CD14-positive monocyte (primary cell): ENCODE measurements around the gene CHST12. TPM values are rescaled to one million over a fixed set of nuclear protein-coding genes. Genes with fewer than 3 reads are reported as not detected.

ENCODE experiments used
- DNase-seq, 3 donors: peaks; one replicate each; pipeline ENCODE4 v3.0.0-alpha.2; 2011 to 2022
- H2AFZ ChIP-seq: 2 replicates; pipeline ENCODE4 v1.6.0; 2012; ENCODE audit warnings: mild to moderate bottlenecking, low read depth, low read length, inconsistent platforms; ENCODE audit not compliant: insufficient read depth, poor library complexity, severe bottlenecking
- H3K27ac ChIP-seq, 2 donors: 1 replicate in 1 of 2; 2 replicates in 1 of 2; pipeline ENCODE4 v1.5.1; 2012 to 2013; ENCODE audit warnings: low read length in 2 of 2, control low read depth in 1 of 2, inconsistent platforms in 1 of 2, low read depth in 1 of 2, mild to moderate bottlenecking in 1 of 2
- H3K27me3 ChIP-seq, 2 donors: one replicate each; pipeline versions ENCODE4 v1.6.0 to v1.6.1; 2011 to 2013; ENCODE audit warnings: low read length in 2 of 2; ENCODE audit not compliant: control insufficient read depth in 2 of 2, insufficient read depth in 2 of 2
- H3K36me3 ChIP-seq, 2 donors: replicated peaks in 1 of 2; 1 replicate in 1 of 2; 2 replicates in 1 of 2; pipeline versions ENCODE4 v1.5.1 to v1.6.1; 2012 to 2013; ENCODE audit warnings: low read length in 2 of 2, control low read depth in 1 of 2, inconsistent platforms in 1 of 2, mild to moderate bottlenecking in 1 of 2; ENCODE audit not compliant: insufficient read depth in 2 of 2, control insufficient read depth in 1 of 2
- H3K4me1 ChIP-seq, 2 donors: 1 replicate in 1 of 2; 2 replicates in 1 of 2; pipeline versions ENCODE4 v1.5.1 to v1.6.1; 2012 to 2013; ENCODE audit warnings: low read length in 2 of 2, control low read depth in 1 of 2, inconsistent platforms in 1 of 2, mild to moderate bottlenecking in 1 of 2, moderate library complexity in 1 of 2; ENCODE audit not compliant: insufficient read depth in 2 of 2, control insufficient read depth in 1 of 2
- H3K4me2 ChIP-seq: replicated peaks from 2 replicates; pipeline ENCODE3; 2012; ENCODE audit warnings: low read length, moderate library complexity, mild to moderate bottlenecking; ENCODE audit not compliant: poor library complexity, severe bottlenecking; ENCODE audit errors: extremely low read depth
- H3K4me3 ChIP-seq, 3 experiments: fragments of 200-600 bp in 1 of 3; sonication (generic) in 1 of 3; replicated peaks in 1 of 3; 1 replicate in 2 of 3; 2 replicates in 1 of 3; pipeline ENCODE4 v1.5.1; 2011 to 2013; ENCODE audit warnings: low read length in 3 of 3, mild to moderate bottlenecking in 3 of 3, control low read depth in 2 of 3, low read depth in 2 of 3, inconsistent platforms in 1 of 3, moderate library complexity in 1 of 3
- H3K79me2 ChIP-seq: 2 replicates; pipeline ENCODE4 v1.6.0; 2012; ENCODE audit warnings: mild to moderate bottlenecking, control low read depth, inconsistent platforms, low read length, moderate library complexity; ENCODE audit not compliant: insufficient read depth
- H3K9ac ChIP-seq: 2 replicates; pipeline ENCODE4 v1.6.0; 2017; ENCODE audit warnings: low read length, mild to moderate bottlenecking; ENCODE audit not compliant: insufficient read depth, poor library complexity, severe bottlenecking
- H3K9me3 ChIP-seq, 2 donors: replicated peaks in 1 of 2; 1 replicate in 1 of 2; 2 replicates in 1 of 2; pipeline versions ENCODE4 v1.5.1 to v1.6.1; 2012 to 2013; ENCODE audit warnings: low read length in 2 of 2, control low read depth in 1 of 2; ENCODE audit not compliant: control insufficient read depth in 1 of 2, insufficient read depth in 1 of 2
- H4K20me1 ChIP-seq: 2 replicates; pipeline ENCODE4 v1.6.0; 2012; ENCODE audit warnings: mild to moderate bottlenecking, low read length, control low read depth, moderate library complexity; ENCODE audit not compliant: insufficient read depth
- H3K27ac Mint-ChIP-seq, 7 donors: one replicate each; pipeline ENCODE4 v1.8.0; 2020; ENCODE audit warnings: mild to moderate bottlenecking in 7 of 7, mixed read lengths in 7 of 7, moderate library complexity in 6 of 7, inconsistent platforms in 2 of 7
- H3K27me3 Mint-ChIP-seq, 3 donors: one replicate each; pipeline ENCODE4 v1.8.0; 2021 to 2022; ENCODE audit warnings: low read depth in 3 of 3, mild to moderate bottlenecking in 3 of 3, mixed read lengths in 3 of 3, moderate library complexity in 3 of 3, inconsistent platforms in 1 of 3
- H3K36me3 Mint-ChIP-seq, 2 donors: one replicate each; pipeline ENCODE4 v1.8.0; 2020; ENCODE audit warnings: mixed read lengths in 2 of 2, inconsistent platforms in 1 of 2, mild to moderate bottlenecking in 1 of 2
- H3K4me1 Mint-ChIP-seq: one replicate; pipeline ENCODE4 v1.8.0; 2020; ENCODE audit warnings: mild to moderate bottlenecking, mixed read lengths
- H3K4me3 Mint-ChIP-seq, 2 donors: one replicate each; pipeline ENCODE4 v1.8.0; 2020; ENCODE audit warnings: mild to moderate bottlenecking in 2 of 2, mixed read lengths in 2 of 2, moderate library complexity in 1 of 2
- H3K9me3 Mint-ChIP-seq, 7 donors: one replicate each; pipeline ENCODE4 v1.8.0; 2020 to 2022; ENCODE audit warnings: mixed read lengths in 7 of 7, mild to moderate bottlenecking in 6 of 7, moderate library complexity in 6 of 7, inconsistent platforms in 2 of 7
- CTCF ChIP-seq: fragments of 200-600 bp; IDR thresholded peaks from one replicate; pipeline ENCODE4 v1.8.0; 2022; ENCODE audit warnings: antibody characterized with exemption, mild to moderate bottlenecking
- WGBS: methylation state at CpG from one replicate; pipeline ENCODE4 v1.1.5; 2013; ENCODE audit warnings: missing lambda C conversion rate; ENCODE audit not compliant: insufficient coverage; 5-methylcytosine and 5-hydroxymethylcytosine counted together
- intact Hi-C, 2 donors: fragments of 100-400 bp; cut with micrococcal nuclease; formaldehyde crosslinking; loops; one replicate each; pipeline versions ENCODE4 v1.15.0 to v1.15.1; 2023
- polyA plus RNA-seq, 3 donors: library from polyadenylated mRNA; depleted of rRNA in 1 of 3; unstranded in 2 of 3; stranded (reverse) in 1 of 3; fragments of 300-500 nt in 2 of 3; fragments of >200 nt in 1 of 3; fragmentation: Illumina TruSeq in 2 of 3; gene quantifications; 1 replicate in 2 of 3; 2 replicates in 1 of 3; pipeline ENCODE4 v1.2.3, GENCODE V29; 2012 to 2021

CHST12 gene
- polyA plus RNA-seq, 3 donors, result 5.8 to 10.6 (median 7.5) TPM

GRCh38 chr7:2402687-2403013 lies 761 bp upstream of the CHST12 start:
- Histone ChIP-seq H3K4me3 (peak overlapping the region; percentile 48 to 78 (median 50)), H4K20me1 (no peaks in the 10 kb centered on the region), H3K27ac (peak overlapping the region in 1 of 2 donors; percentile 70), H3K36me3 (no peaks in the 10 kb centered on the region), H3K4me2 (peak overlapping the region; percentile 90), H3K4me1 (peaks cover 61 to 64% of the 10 kb centered on the region in 2 donors), H3K79me2 (peaks cover 33% of the 10 kb centered on the region), H3K27me3 (no peaks in the 10 kb centered on the region), H2AFZ (peak overlapping the region; percentile 72), H3K9me3 (no peaks in the 10 kb centered on the region), H3K9ac (peak overlapping the region; percentile 37)
- intact Hi-C loops, result loop anchor here in 1 of 2 donors (5.0 to 10.0 kb wide), 3 partner anchors 45 to 112 kb away; partner anchors contain the start of genes LFNG and SNX8
- TF ChIP-seq CTCF, result no peak
- DNase-seq, result no peak
- Mint-ChIP-seq H3K27me3 (peaks cover 0 to 1% (median 0%) of the 10 kb centered on the region in 3 donors), H3K4me1 (peaks cover 63% of the 10 kb centered on the region), H3K27ac (peak overlapping the region in 3 of 7 donors; percentile 45 to 66 (median 46)), H3K36me3 (no peaks in the 10 kb centered on the region), H3K9me3 (no peaks in the 10 kb centered on the region), H3K4me3 (peak overlapping the region; percentile 74 to 86)
- 37% methylated on average over 2 of the region's 6 CpGs for WGBS

DNA sequence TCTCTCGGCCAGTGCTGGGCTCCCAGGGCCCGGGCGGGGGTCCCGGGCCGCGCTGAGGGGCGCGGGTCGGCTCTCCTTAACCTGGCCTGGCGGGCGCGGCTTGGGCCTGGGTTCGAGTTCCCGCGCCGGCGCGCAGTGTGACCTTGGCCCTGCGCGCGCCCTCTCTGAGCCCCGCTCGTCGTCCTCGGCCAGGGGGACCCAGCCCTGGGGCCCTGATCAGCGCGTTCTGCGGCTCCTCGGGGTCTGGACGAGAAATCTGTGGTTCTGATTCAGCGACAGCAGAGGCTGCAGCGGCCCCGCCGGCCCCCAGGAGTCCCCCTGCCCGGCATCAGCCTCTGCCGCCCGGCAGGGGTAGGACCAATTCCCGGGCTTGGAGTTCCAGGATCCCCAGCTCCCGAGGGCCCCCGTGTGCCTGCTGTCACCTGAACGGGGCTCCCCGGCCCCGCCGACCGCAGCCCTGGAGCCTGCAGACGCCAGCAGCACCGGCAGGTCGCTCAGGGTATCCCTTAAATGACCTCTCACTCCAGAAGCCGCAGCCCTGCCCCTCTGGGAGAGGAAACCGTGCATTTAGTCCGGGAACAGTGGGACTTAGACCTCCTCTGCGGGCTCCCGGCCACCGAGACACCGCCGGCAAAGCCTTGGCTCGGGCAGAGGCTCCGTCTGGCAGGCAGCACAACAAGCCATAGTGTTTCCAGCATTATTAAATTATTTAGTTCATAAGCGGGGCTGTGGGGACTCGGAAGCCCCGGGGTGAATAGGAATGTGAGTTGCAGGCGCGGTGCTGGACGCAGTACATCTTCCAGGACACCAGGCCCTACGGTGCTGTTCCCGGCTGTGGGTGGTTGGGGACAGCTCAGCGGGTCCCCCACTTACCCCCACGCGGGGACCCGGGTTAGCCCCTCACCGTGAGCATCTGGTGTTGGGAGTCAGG lies 572 bp downstream of the CHST12 start:
- Histone ChIP-seq H3K4me1 (peaks cover 72 to 76% of the 10 kb centered on the region in 2 donors), H3K9me3 (no peaks in the 10 kb centered on the region), H3K4me3 (peak overlapping the region; percentile 68 to 85 (median 78)), H3K4me2 (peak overlapping the region; percentile 90), H3K27me3 (no peaks in the 10 kb centered on the region), H4K20me1 (no peaks in the 10 kb centered on the region), H3K27ac (peak overlapping the region in 1 of 2 donors; percentile 27), H3K79me2 (peaks cover 46% of the 10 kb centered on the region), H3K36me3 (no peaks in the 10 kb centered on the region), H2AFZ (peak overlapping the region; percentile 72), H3K9ac (peak overlapping the region; percentile 69)
- H3K27me3 Mint-ChIP-seq, result no peaks in the 10 kb centered on the region
- peak in 1 of 3 donors; percentile 16 for DNase-seq
- no peaks in the 10 kb centered on the region for H3K9me3 Mint-ChIP-seq
- TF ChIP-seq CTCF, result no peak
- WGBS, result 0% methylated on average over 60 of the region's 71 CpGs
- peak overlapping the region in 5 of 7 donors; percentile 10 to 58 (median 22) for H3K27ac Mint-ChIP-seq
- intact Hi-C loops, result loop anchor here in 1 of 2 donors (5.0 to 10.0 kb wide), 3 partner anchors 47 to 111 kb away; partner anchors contain the start of genes LFNG and SNX8
- no peaks in the 10 kb centered on the region for H3K36me3 Mint-ChIP-seq
- peak overlapping the region; percentile 82 to 90 for H3K4me3 Mint-ChIP-seq
- H3K4me1 Mint-ChIP-seq, result peaks cover 73% of the 10 kb centered on the region
